GM21576 (cell line): Measurements from ENCODE around the gene LAMB4.

Source experiments
- ATAC-seq: cut with Tn5 transposase; IDR thresholded peaks from one replicate; pipeline ENCODE4 v1.9.1; 2021; ENCODE audit warnings: mild to moderate bottlenecking, moderate library complexity; ENCODE audit not compliant: unreplicated experiment

LAMB4 gene

GRCh38 chr7:108016841-108017775 is 113.1 kb downstream of the LAMB4 start:
- ATAC-seq = no peak

GRCh38 chr7:108015740-108016139 is 114.4 kb downstream of the LAMB4 start:
- ATAC-seq = no peak

- no peak for ATAC-seq
Measured at GRCh38 chr7:108014747-108015682, 115.1 kb downstream of the LAMB4 start.

- no peak for ATAC-seq
Measured at GRCh38 chr7:108014215-108014614, 115.9 kb downstream of the LAMB4 start.

- ATAC-seq = no peak
Measured at GRCh38 chr7:108012499-108013430, 117.4 kb downstream of the LAMB4 start.

GRCh38 chr7:108010377-108010776 is 119.8 kb downstream of the LAMB4 start:
- no peak for ATAC-seq

- no peak for ATAC-seq
Measured at GRCh38 chr7:108009873-108010272, 120.3 kb downstream of the LAMB4 start.

- no peak for ATAC-seq
Measured at GRCh38 chr7:108008827-108009226, 121.3 kb downstream of the LAMB4 start.

GRCh38 chr7:108008240-108008639 is 121.9 kb downstream of the LAMB4 start:
- ATAC-seq = no peak

GRCh38 chr7:108007762-108008161 is 122.4 kb downstream of the LAMB4 start:
- no peak for ATAC-seq

GRCh38 chr7:108007261-108007660 is 122.9 kb downstream of the LAMB4 start:
- ATAC-seq = no peak

- no peak for ATAC-seq
Measured at GRCh38 chr7:108004220-108005142, 125.7 kb downstream of the LAMB4 start.

- no peak for ATAC-seq
Measured at GRCh38 chr7:108003599-108003935, 126.6 kb downstream of the LAMB4 start.

GRCh38 chr7:108002726-108003598 is 127.2 kb downstream of the LAMB4 start, which contains the start of gene LAMB1:
TSS of gene LAMB1 (minus strand) at chr7:108003161. CDS start at chr7:108002885, 276 bp downstream.
- no peak for ATAC-seq

- no peak for ATAC-seq
Measured at GRCh38 chr7:108001764-108002725, 128.1 kb downstream of the LAMB4 start.

GRCh38 chr7:108000875-108001763 is 129.0 kb downstream of the LAMB4 start:
- no peak for ATAC-seq
